GM19455 (cell line): Measurements from ENCODE around the gene TRPM8.

ENCODE experiments used
- ATAC-seq: cut with Tn5 transposase; IDR thresholded peaks from one replicate; pipeline ENCODE4 v1.9.1; 2021; ENCODE audit not compliant: unreplicated experiment

TRPM8 gene

GRCh38 chr2:234033174-234033573 lies 116.0 kb downstream of the TRPM8 start:
- no peak for ATAC-seq

- ATAC-seq: no peak
Measured at GRCh38 chr2:234033885-234034284, 116.7 kb downstream of the TRPM8 start.

GRCh38 chr2:234038076-234038802 lies 121.1 kb downstream of the TRPM8 start:
- ATAC-seq: no peak

- no peak for ATAC-seq
Measured at GRCh38 chr2:234044157-234044556, 127.0 kb downstream of the TRPM8 start.

- no peak for ATAC-seq
Measured at GRCh38 chr2:234046521-234046920, 129.3 kb downstream of the TRPM8 start.

GRCh38 chr2:234047361-234047760 lies 130.2 kb downstream of the TRPM8 start:
- no peak for ATAC-seq

- ATAC-seq: no peak
Measured at GRCh38 chr2:234048049-234048448, 130.9 kb downstream of the TRPM8 start.

GRCh38 chr2:234050455-234051135 lies 133.4 kb downstream of the TRPM8 start, which contains the start of gene SPP2:
Gene SPP2, plus strand, starts transcription at chr2:234050702. Its CDS starts 85 bp downstream, at chr2:234050787.
- no peak for ATAC-seq

- ATAC-seq: no peak
Measured at GRCh38 chr2:234051374-234052070, 134.3 kb downstream of the TRPM8 start.

- ATAC-seq: no peak
Measured at GRCh38 chr2:234058881-234059280, 141.7 kb downstream of the TRPM8 start.

GRCh38 chr2:234060236-234060635 lies 143.1 kb downstream of the TRPM8 start:
- ATAC-seq: no peak

GRCh38 chr2:234061624-234062257 lies 144.6 kb downstream of the TRPM8 start:
- no peak for ATAC-seq

- ATAC-seq: no peak
Measured at GRCh38 chr2:234066587-234066986, 149.4 kb downstream of the TRPM8 start.
